ENCODE measurements around the gene ACTR10. TPM values are rescaled to one million over a fixed set of nuclear protein-coding genes. Genes with fewer than 3 reads are reported as not detected.

ACTR10 gene
- total RNA-seq, 1 donor from 2014 or later = 98.7 TPM

- no peak for TF ChIP-seq EZH2 (IDR thresholded peaks at IDR 0.05; ENCODE audit: insufficient read depth, low read length)
- TF ChIP-seq, protein P1, sequence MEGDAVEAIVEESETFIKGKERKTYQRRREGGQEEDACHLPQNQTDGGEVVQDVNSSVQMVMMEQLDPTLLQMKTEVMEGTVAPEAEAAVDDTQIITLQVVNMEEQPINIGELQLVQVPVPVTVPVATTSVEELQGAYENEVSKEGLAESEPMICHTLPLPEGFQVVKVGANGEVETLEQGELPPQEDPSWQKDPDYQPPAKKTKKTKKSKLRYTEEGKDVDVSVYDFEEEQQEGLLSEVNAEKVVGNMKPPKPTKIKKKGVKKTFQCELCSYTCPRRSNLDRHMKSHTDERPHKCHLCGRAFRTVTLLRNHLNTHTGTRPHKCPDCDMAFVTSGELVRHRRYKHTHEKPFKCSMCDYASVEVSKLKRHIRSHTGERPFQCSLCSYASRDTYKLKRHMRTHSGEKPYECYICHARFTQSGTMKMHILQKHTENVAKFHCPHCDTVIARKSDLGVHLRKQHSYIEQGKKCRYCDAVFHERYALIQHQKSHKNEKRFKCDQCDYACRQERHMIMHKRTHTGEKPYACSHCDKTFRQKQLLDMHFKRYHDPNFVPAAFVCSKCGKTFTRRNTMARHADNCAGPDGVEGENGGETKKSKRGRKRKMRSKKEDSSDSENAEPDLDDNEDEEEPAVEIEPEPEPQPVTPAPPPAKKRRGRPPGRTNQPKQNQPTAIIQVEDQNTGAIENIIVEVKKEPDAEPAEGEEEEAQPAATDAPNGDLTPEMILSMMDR (IDR thresholded peaks at IDR 0.05; ENCODE audit: insufficient read depth, low read depth, low read length) = no peak
- H3K4me3 Mint-ChIP-seq (ENCODE audit: unreplicated experiment) = no peak overlapping the region
- DNase-seq (ENCODE audit: low read depth) = no peak
- no peak overlapping the region for H3K9ac ChIP-seq (ENCODE audit: low read length)
- no peak overlapping the region for H2AFZ ChIP-seq (ENCODE audit: low read depth, low read length)
- H3K27me3 Mint-ChIP-seq (ENCODE audit: low read depth, unreplicated experiment) = no peaks in the 10 kb centered on the region
- peaks cover 24% of the 10 kb centered on the region for H3K36me3 ChIP-seq (ENCODE audit: insufficient read depth, low read length)
- peaks cover 92% of the 10 kb centered on the region for H3K79me2 ChIP-seq (ENCODE audit: insufficient read depth, low read length)
- no peaks in the 10 kb centered on the region for H3K27me3 ChIP-seq (ENCODE audit: insufficient read depth, low read length)
- H3K27ac ChIP-seq (ENCODE audit: low read depth, low read length) = no peak overlapping the region
- no peaks in the 10 kb centered on the region for H3K9me3 ChIP-seq (ENCODE audit: insufficient read depth, low read depth, low read length)
- H3K4me2 ChIP-seq (ENCODE audit: low read length) = peak overlapping the region; percentile 13
- no peaks in the 10 kb centered on the region for H3K36me3 Mint-ChIP-seq (ENCODE audit: low read depth, unreplicated experiment)
- H3K27ac Mint-ChIP-seq (ENCODE audit: unreplicated experiment) = no peak overlapping the region
- H4K20me1 ChIP-seq (ENCODE audit: insufficient read depth, low read length) = peaks cover 54% of the 10 kb centered on the region
- peaks cover 6% of the 10 kb centered on the region for H3K4me1 ChIP-seq (ENCODE audit: insufficient read depth, low read length)
- no peak for FAIRE-seq
- no peak overlapping the region for H3K4me3 ChIP-seq (ENCODE audit: insufficient read depth, low read depth, low read length)
- H3K9me3 Mint-ChIP-seq (ENCODE audit: unreplicated experiment) = no peaks in the 10 kb centered on the region
- peaks cover 16% of the 10 kb centered on the region for H3K4me1 Mint-ChIP-seq (ENCODE audit: low read depth, unreplicated experiment)
These were observed 76.3 kb downstream of the ACTR10 start for GRCh38 chr14:58276208-58276607.

GRCh38 chr14:58278177-58278576 is 78.2 kb downstream of the ACTR10 start:
- H3K27me3 Mint-ChIP-seq (ENCODE audit: low read depth, unreplicated experiment) = no peaks in the 10 kb centered on the region
- peaks cover 6% of the 10 kb centered on the region for H3K36me3 ChIP-seq (ENCODE audit: insufficient read depth, low read length)
- H3K9ac ChIP-seq (ENCODE audit: low read length) = no peak overlapping the region
- H3K4me2 ChIP-seq (ENCODE audit: low read length) = no peak overlapping the region
- peaks cover 94% of the 10 kb centered on the region for H3K79me2 ChIP-seq (ENCODE audit: insufficient read depth, low read length)
- DNase-seq (ENCODE audit: low read depth) (no peak), FAIRE-seq (no peak)
- no peak overlapping the region for H3K27ac ChIP-seq (ENCODE audit: low read depth, low read length)
- H4K20me1 ChIP-seq (ENCODE audit: insufficient read depth, low read length) = peaks cover 44% of the 10 kb centered on the region
- no peaks in the 10 kb centered on the region for H3K9me3 ChIP-seq (ENCODE audit: insufficient read depth, low read depth, low read length)
- no peak overlapping the region for H2AFZ ChIP-seq (ENCODE audit: low read depth, low read length)
- H3K4me3 ChIP-seq (ENCODE audit: insufficient read depth, low read depth, low read length) = no peak overlapping the region
- H3K4me3 Mint-ChIP-seq (ENCODE audit: unreplicated experiment) = no peak overlapping the region
- no peaks in the 10 kb centered on the region for H3K27me3 ChIP-seq (ENCODE audit: insufficient read depth, low read length)
- H3K4me1 Mint-ChIP-seq (ENCODE audit: low read depth, unreplicated experiment) = peaks cover 30% of the 10 kb centered on the region
- TF ChIP-seq EZH2 (IDR thresholded peaks at IDR 0.05; ENCODE audit: insufficient read depth, low read length) = no peak
- TF ChIP-seq, protein P1 (IDR thresholded peaks at IDR 0.05; ENCODE audit: insufficient read depth, low read depth, low read length) = no peak
- peaks cover 17% of the 10 kb centered on the region for H3K4me1 ChIP-seq (ENCODE audit: insufficient read depth, low read length)
- no peaks in the 10 kb centered on the region for H3K9me3 Mint-ChIP-seq (ENCODE audit: unreplicated experiment)
- H3K27ac Mint-ChIP-seq (ENCODE audit: unreplicated experiment) = no peak overlapping the region
- H3K36me3 Mint-ChIP-seq (ENCODE audit: low read depth, unreplicated experiment) = peaks cover 1% of the 10 kb centered on the region

DNA sequence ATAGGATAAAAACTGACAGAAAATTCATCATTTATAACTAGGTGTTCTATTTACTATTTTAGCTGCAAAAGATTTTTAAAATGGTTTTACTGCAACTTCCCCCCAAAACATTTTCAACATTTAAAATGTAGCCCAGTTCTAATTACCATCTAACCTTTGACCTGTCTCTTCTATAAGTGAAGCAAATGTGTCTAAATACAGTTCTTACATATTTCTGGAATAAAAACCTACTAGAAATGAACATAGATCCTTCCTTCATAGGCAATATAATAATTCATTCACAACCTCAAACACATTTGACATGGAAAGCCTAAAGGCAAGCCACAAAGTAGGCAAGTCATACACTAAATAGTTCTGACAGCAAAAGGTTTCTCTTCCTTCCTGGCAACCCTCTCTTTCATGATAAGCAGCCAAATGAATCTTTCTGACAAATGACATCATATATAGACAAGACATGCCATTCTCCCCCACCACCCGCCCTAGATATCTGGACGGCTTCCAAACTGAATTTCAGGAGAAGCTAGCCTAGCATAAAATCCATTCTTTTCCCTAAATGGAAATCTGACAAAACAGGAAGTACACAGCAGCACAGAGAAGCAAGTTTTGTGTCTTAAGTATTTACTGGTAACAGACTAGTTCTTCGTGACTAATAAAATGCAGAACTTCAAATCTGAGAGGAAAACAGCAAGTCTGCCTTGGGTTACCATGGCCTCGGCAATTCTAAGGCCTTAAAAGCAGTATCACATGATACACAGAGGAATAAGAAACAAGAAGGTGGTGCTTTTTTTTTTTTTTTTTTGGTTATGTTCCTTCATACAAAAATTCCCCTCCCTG is 81.2 kb downstream of the ACTR10 start:
- no peaks in the 10 kb centered on the region for H3K9me3 Mint-ChIP-seq (ENCODE audit: unreplicated experiment)
- peak overlapping the region; percentile 93 for H3K27ac Mint-ChIP-seq (ENCODE audit: unreplicated experiment)
- no peaks in the 10 kb centered on the region for H3K9me3 ChIP-seq (ENCODE audit: insufficient read depth, low read depth, low read length)
- H3K4me1 Mint-ChIP-seq (ENCODE audit: low read depth, unreplicated experiment) = peaks cover 24% of the 10 kb centered on the region
- H3K4me3 Mint-ChIP-seq (ENCODE audit: unreplicated experiment) = peak overlapping the region; percentile 56
- H3K9ac ChIP-seq (ENCODE audit: low read length) = peak overlapping the region; percentile 49
- DNase-seq (ENCODE audit: low read depth) = peak; percentile 92
- no peak overlapping the region for H3K4me3 ChIP-seq (ENCODE audit: insufficient read depth, low read depth, low read length)
- H3K27me3 ChIP-seq (ENCODE audit: insufficient read depth, low read length) = no peaks in the 10 kb centered on the region
- peaks cover 17% of the 10 kb centered on the region for H3K4me1 ChIP-seq (ENCODE audit: insufficient read depth, low read length)
- peaks cover 25% of the 10 kb centered on the region for H4K20me1 ChIP-seq (ENCODE audit: insufficient read depth, low read length)
- H3K27me3 Mint-ChIP-seq (ENCODE audit: low read depth, unreplicated experiment) = no peaks in the 10 kb centered on the region
- peak overlapping the region; percentile 70 for H3K4me2 ChIP-seq (ENCODE audit: low read length)
- H3K36me3 Mint-ChIP-seq (ENCODE audit: low read depth, unreplicated experiment) = peaks cover 11% of the 10 kb centered on the region
- no peak for TF ChIP-seq EZH2 (IDR thresholded peaks at IDR 0.05; ENCODE audit: insufficient read depth, low read length)
- TF ChIP-seq, protein P1 (IDR thresholded peaks at IDR 0.05; ENCODE audit: insufficient read depth, low read depth, low read length) = no peak
- FAIRE-seq = peak; percentile 84
- peaks cover 18% of the 10 kb centered on the region for H3K36me3 ChIP-seq (ENCODE audit: insufficient read depth, low read length)
- H3K79me2 ChIP-seq (ENCODE audit: insufficient read depth, low read length) = peaks cover 93% of the 10 kb centered on the region
- H3K27ac ChIP-seq (ENCODE audit: low read depth, low read length) = peak overlapping the region; percentile 75
- no peak overlapping the region for H2AFZ ChIP-seq (ENCODE audit: low read depth, low read length)
